GM06990 (cell line): Measurements from ENCODE around the gene ITIH2.
"Not testable (repeated sequence)": the region's sequence is repeated elsewhere in the genome, so short reads cannot be mapped to it uniquely, and the experiment has no call there.

Experiments
- DNase-seq: peaks from one replicate; pipeline ENCODE4 v3.0.0-alpha.2; 2011; ENCODE audit not compliant: insufficient read length; ENCODE audit errors: extremely low read depth
- H3K27me3 ChIP-seq: replicated peaks from 2 replicates; pipeline ENCODE4 v1.6.0; 2011; ENCODE audit warnings: low read length; ENCODE audit not compliant: control insufficient read depth, insufficient read depth
- H3K36me3 ChIP-seq: 2 replicates; pipeline ENCODE4 v1.5.1; 2011; ENCODE audit warnings: low read length; ENCODE audit not compliant: control insufficient read depth, insufficient read depth
- H3K4me3 ChIP-seq: replicated peaks from 2 replicates; pipeline ENCODE4 v1.5.1; 2011; ENCODE audit warnings: low read depth, mild to moderate bottlenecking, control low read depth, low read length
- CTCF ChIP-seq: IDR thresholded peaks from 2 replicates; pipeline ENCODE4 v1.5.1; 2011; ENCODE audit warnings: low read length, control low read depth, mild to moderate bottlenecking, inconsistent platforms; ENCODE audit not compliant: insufficient read depth, poor library complexity, severe bottlenecking

The ITIH2 gene

DNA sequence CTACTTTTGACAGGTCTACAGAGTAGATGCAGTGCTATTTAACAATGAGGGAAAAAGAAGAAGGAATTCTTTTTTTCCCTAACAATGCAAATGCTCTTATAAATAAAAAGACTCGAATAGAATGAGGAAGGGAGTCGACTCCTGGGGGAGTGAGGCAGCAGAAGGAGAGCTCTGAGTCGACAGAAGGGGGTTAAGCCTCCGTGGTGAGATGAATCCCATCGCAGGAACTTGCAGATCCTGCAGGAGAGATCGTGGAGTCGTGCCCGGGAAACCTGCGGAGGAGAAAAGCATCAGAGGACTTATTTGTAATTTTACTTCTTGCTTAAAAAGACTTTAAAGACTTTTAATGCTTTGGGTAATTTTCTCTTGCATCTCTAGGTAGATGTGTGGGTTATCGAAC lies 17.4 kb downstream of the ITIH2 start:
- Histone ChIP-seq H3K27me3 (no peaks in the 10 kb centered on the region; the same call in 1 of the 2 replicates), H3K4me3 (no peak overlapping the region), H3K36me3 (no peaks in the 10 kb centered on the region)
- no peak for TF ChIP-seq CTCF
- no peak for DNase-seq

GRCh38 chr10:7722927-7723529 lies 19.9 kb downstream of the ITIH2 start:
- no peak overlapping the region for H3K4me3 ChIP-seq
- no peak for TF ChIP-seq CTCF
- H3K27me3 ChIP-seq, result no peaks in the 10 kb centered on the region; the same call in 1 of the 2 replicates
- no peak for DNase-seq
- no peaks in the 10 kb centered on the region for H3K36me3 ChIP-seq

DNA sequence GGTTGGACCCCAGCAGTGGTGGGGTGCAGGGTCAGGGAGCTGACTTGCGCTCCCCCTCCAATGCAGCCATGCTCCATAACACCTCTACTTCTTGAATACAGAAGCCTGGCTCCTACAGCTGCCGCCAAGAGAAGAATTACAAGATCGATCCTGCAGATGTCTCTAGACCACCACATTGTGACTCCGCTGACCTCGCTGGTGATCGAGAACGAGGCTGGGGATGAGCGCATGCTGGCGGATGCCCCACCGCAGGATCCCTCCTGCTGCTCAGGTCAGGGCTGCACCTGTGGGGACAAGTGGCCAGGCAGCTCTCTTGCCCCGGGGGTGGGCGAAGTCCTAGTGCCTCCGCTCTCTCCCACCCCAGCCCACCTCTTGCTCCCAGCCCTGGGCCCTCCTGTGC lies 31.7 kb downstream of the ITIH2 start:
- Histone ChIP-seq H3K4me3 (no peak overlapping the region), H3K36me3 (no peaks in the 10 kb centered on the region), H3K27me3 (no peaks in the 10 kb centered on the region)
- no peak for TF ChIP-seq CTCF
- DNase-seq, result no peak

- no peak for TF ChIP-seq CTCF
- H3K27me3 ChIP-seq, result no peaks in the 10 kb centered on the region
- H3K36me3 ChIP-seq, result no peaks in the 10 kb centered on the region
- DNase-seq, result no peak
- H3K4me3 ChIP-seq, result no peak overlapping the region
Measured at GRCh38 chr10:7738536-7739407, 35.7 kb downstream of the ITIH2 start.

GRCh38 chr10:7744307-7744706 lies 41.2 kb downstream of the ITIH2 start:
- DNase-seq, result no peak
- no peak for TF ChIP-seq CTCF
- Histone ChIP-seq H3K36me3 (no peaks in the 10 kb centered on the region), H3K4me3 (no peak overlapping the region), H3K27me3 (no peaks in the 10 kb centered on the region)

GRCh38 chr10:7748637-7749036 lies 45.5 kb downstream of the ITIH2 start:
- H3K4me3 ChIP-seq, H3K27me3 ChIP-seq, DNase-seq, H3K36me3 ChIP-seq: not testable (repeated sequence)
